H9 (cell line): ENCODE data around the gene ENPP1. TPM values are rescaled to one million over a fixed set of nuclear protein-coding genes. Genes with fewer than 3 reads are reported as not detected.

Source experiments
- DNase-seq: peaks from one replicate; pipeline ENCODE4 v3.0.0-alpha.2; 2017
- H2AFZ ChIP-seq: one replicate; pipeline ENCODE4 v1.6.1; 2013; ENCODE audit warnings: mild to moderate bottlenecking, low read length, control low read depth, moderate library complexity
- H2AK5ac ChIP-seq: 2 replicates; pipeline ENCODE4 v1.6.1; 2013; ENCODE audit warnings: low read length, control low read depth, mixed read lengths; ENCODE audit not compliant: insufficient read length
- H2BK120ac ChIP-seq: one replicate; pipeline ENCODE4 v1.6.1; 2013; ENCODE audit warnings: low read depth, mild to moderate bottlenecking, low read length, control low read depth, inconsistent platforms; ENCODE audit not compliant: poor library complexity, severe bottlenecking
- H2BK12ac ChIP-seq: 2 replicates; pipeline ENCODE4 v1.6.1; 2013; ENCODE audit warnings: low read length, control low read depth, mixed read lengths, low read depth; ENCODE audit not compliant: insufficient read length
- H2BK15ac ChIP-seq: 2 replicates; pipeline ENCODE4 v1.6.1; 2013; ENCODE audit warnings: low read depth, low read length, control low read depth
- H2BK20ac ChIP-seq: one replicate; pipeline ENCODE4 v1.6.1; 2013; ENCODE audit warnings: low read depth, mild to moderate bottlenecking, low read length, control low read depth, inconsistent platforms; ENCODE audit not compliant: poor library complexity, severe bottlenecking
- H2BK5ac ChIP-seq: 2 replicates; pipeline ENCODE4 v1.6.1; 2013; ENCODE audit warnings: low read length, control low read depth, mixed read lengths; ENCODE audit not compliant: insufficient read length
- H3K14ac ChIP-seq: 2 replicates; pipeline ENCODE4 v1.6.1; 2013; ENCODE audit warnings: low read length, control low read depth; ENCODE audit not compliant: insufficient read depth
- H3K18ac ChIP-seq: 2 replicates; pipeline ENCODE4 v1.6.1; 2013; ENCODE audit warnings: low read depth, mild to moderate bottlenecking, mixed read lengths, low read length, control low read depth; ENCODE audit not compliant: insufficient read length
- H3K23ac ChIP-seq: 2 replicates; pipeline ENCODE4 v1.6.1; 2013; ENCODE audit warnings: low read length, control low read depth, mixed read lengths, low read depth; ENCODE audit not compliant: insufficient read length
- H3K23me2 ChIP-seq: 2 replicates; pipeline ENCODE4 v1.6.1; 2013; ENCODE audit warnings: low read depth, mild to moderate bottlenecking, mixed read lengths, low read length, control low read depth; ENCODE audit not compliant: insufficient read length, poor library complexity, severe bottlenecking
- H3K27ac ChIP-seq: 2 replicates; pipeline ENCODE4 v1.5.1; 2013; ENCODE audit warnings: low read length, control low read depth, mixed read lengths, low read depth; ENCODE audit not compliant: insufficient read length
- H3K27me3 ChIP-seq: 2 replicates; pipeline ENCODE4 v1.6.1; 2013; ENCODE audit warnings: low read length, control low read depth, inconsistent platforms; ENCODE audit not compliant: insufficient read depth
- H3K4ac ChIP-seq: 2 replicates; pipeline ENCODE4 v1.6.1; 2013; ENCODE audit warnings: low read depth, mild to moderate bottlenecking, control low read depth, inconsistent platforms, low read length, moderate library complexity
- H3K4me1 ChIP-seq: 2 replicates; pipeline ENCODE4 v1.6.1; 2013; ENCODE audit warnings: low read length, control low read depth, inconsistent platforms; ENCODE audit not compliant: insufficient read depth
- H3K4me2 ChIP-seq: 2 replicates; pipeline ENCODE4 v1.6.1; 2013; ENCODE audit warnings: low read length, control low read depth, mixed read lengths; ENCODE audit not compliant: insufficient read length, insufficient read depth
- H3K56ac ChIP-seq: 2 replicates; pipeline ENCODE4 v1.6.1; 2013; ENCODE audit warnings: low read depth, mild to moderate bottlenecking, mixed read lengths, low read length, control low read depth; ENCODE audit not compliant: insufficient read length
- H3K79me1 ChIP-seq: 2 replicates; pipeline ENCODE4 v1.6.1; 2013; ENCODE audit warnings: low read depth, mild to moderate bottlenecking, moderate library complexity, low read length, control low read depth, inconsistent platforms; ENCODE audit not compliant: insufficient read depth, poor library complexity, severe bottlenecking
- H3K79me2 ChIP-seq: 2 replicates; pipeline ENCODE4 v1.6.1; 2013; ENCODE audit warnings: low read length, control low read depth, inconsistent platforms; ENCODE audit not compliant: insufficient read depth
- H3K9ac ChIP-seq: 2 replicates; pipeline ENCODE4 v1.6.1; 2013; ENCODE audit warnings: low read length, control low read depth, mixed read lengths; ENCODE audit not compliant: insufficient read length; ENCODE audit errors: extremely low read depth
- H3K9me3 ChIP-seq: one replicate; pipeline ENCODE4 v1.6.1; 2013; ENCODE audit warnings: low read depth, low read length, inconsistent platforms; ENCODE audit not compliant: control insufficient read depth
- H3T11ph ChIP-seq: one replicate; pipeline ENCODE4 v1.6.1; 2013; ENCODE audit warnings: mild to moderate bottlenecking, low read length, control low read depth, inconsistent platforms
- H4K20me1 ChIP-seq: one replicate; pipeline ENCODE4 v1.6.1; 2013; ENCODE audit not compliant: control insufficient read depth, insufficient read length, insufficient read depth
- H4K5ac ChIP-seq: 2 replicates; pipeline ENCODE4 v1.6.1; 2013; ENCODE audit warnings: low read depth, mild to moderate bottlenecking, mixed read lengths, low read length, control low read depth; ENCODE audit not compliant: insufficient read length
- H4K8ac ChIP-seq: replicated peaks from 2 replicates; pipeline ENCODE4 v1.6.1; 2013; ENCODE audit warnings: low read length, control low read depth, mixed read lengths, low read depth; ENCODE audit not compliant: insufficient read length
- H4K91ac ChIP-seq: 2 replicates; pipeline ENCODE4 v1.6.1; 2013; ENCODE audit warnings: low read depth, mild to moderate bottlenecking, moderate library complexity, mixed read lengths, low read length, control low read depth; ENCODE audit not compliant: insufficient read length
- H3K27ac Mint-ChIP-seq, 3 experiments: 2 replicates in 2 of 3; 3 replicates in 1 of 3; pipeline ENCODE4 v1.8.0; 2020 to 2021; ENCODE audit warnings: mixed read lengths in 3 of 3, mild to moderate bottlenecking in 1 of 3, moderate library complexity in 1 of 3
- H3K27me3 Mint-ChIP-seq: 2 replicates; pipeline ENCODE4 v1.8.0; 2021; ENCODE audit warnings: low read depth, mild to moderate bottlenecking, moderate library complexity, mixed read lengths
- H3K36me3 Mint-ChIP-seq, 3 experiments: 2 replicates in 2 of 3; 3 replicates in 1 of 3; pipeline ENCODE4 v1.8.0; 2020 to 2021; ENCODE audit warnings: low read depth in 3 of 3, mixed read lengths in 3 of 3; ENCODE audit not compliant: insufficient read depth in 1 of 3
- H3K4me1 Mint-ChIP-seq, 2 experiments: 2 replicates each; pipeline ENCODE4 v1.8.0; 2020; ENCODE audit warnings: mixed read lengths in 2 of 2
- H3K4me3 Mint-ChIP-seq, 2 experiments: 2 replicates in 1 of 2; 3 replicates in 1 of 2; pipeline ENCODE4 v1.8.0; 2020 to 2021; ENCODE audit warnings: mild to moderate bottlenecking in 2 of 2, mixed read lengths in 2 of 2, moderate library complexity in 1 of 2
- H3K9me3 Mint-ChIP-seq, 2 experiments: 2 replicates in 1 of 2; 3 replicates in 1 of 2; pipeline ENCODE4 v1.8.0; 2020; ENCODE audit warnings: mild to moderate bottlenecking in 2 of 2, mixed read lengths in 2 of 2, moderate library complexity in 1 of 2
- CTCF ChIP-seq: fragments of 200-600 bp; sonication (generic); conservative IDR thresholded peaks from 3 replicates; pipeline ENCODE4 v1.8.0; 2021; ENCODE audit warnings: antibody characterized with exemption, mild to moderate bottlenecking
- WGBS: extraction: QIAGEN DNeasy Blood & Tissue Kit; methylation state at CpG from one replicate; pipeline ENCODE4 v1.1.7; 2013; ENCODE audit warnings: missing lambda C conversion rate, low lambda C conversion rate, mixed read lengths; ENCODE audit not compliant: insufficient read length; ENCODE audit errors: extremely low coverage; 5-methylcytosine and 5-hydroxymethylcytosine counted together
- total RNA-seq: library from RNA; stranded (reverse); gene quantifications from 2 replicates; pipeline ENCODE4 v1.2.1, GENCODE V29; 2021

Gene ENPP1
- total RNA-seq, 1 experiment from 2014 or later = 22.5 TPM

GRCh38 chr6:131758920-131759319, 48.9 kb upstream of the ENPP1 start:
- H3K23ac ChIP-seq = no peak overlapping the region
- Mint-ChIP-seq H3K27me3 (peaks cover 11% of the 10 kb centered on the region), H3K27ac (no peak overlapping the region), H3K4me1 (no peaks in the 10 kb centered on the region), H3K9me3 (no peaks in the 10 kb centered on the region), H3K36me3 (no peaks in the 10 kb centered on the region), H3K4me3 (no peak overlapping the region)
- no peaks in the 10 kb centered on the region for H3K79me2 ChIP-seq
- no peaks in the 10 kb centered on the region for H3K79me1 ChIP-seq
- H3K4me1 ChIP-seq = no peaks in the 10 kb centered on the region
- no peak overlapping the region for H2BK15ac ChIP-seq
- no peak overlapping the region for H3K56ac ChIP-seq
- H4K91ac ChIP-seq = no peak overlapping the region
- no peak overlapping the region for H3K4ac ChIP-seq
- no peak overlapping the region for H2BK5ac ChIP-seq
- H4K20me1 ChIP-seq = no peaks in the 10 kb centered on the region
- no peak overlapping the region for H3T11ph ChIP-seq
- no peaks in the 10 kb centered on the region for H3K27me3 ChIP-seq
- H3K9me3 ChIP-seq = no peaks in the 10 kb centered on the region
- H3K14ac ChIP-seq = no peak overlapping the region
- H2BK20ac ChIP-seq = no peak overlapping the region
- H3K23me2 ChIP-seq = no peaks in the 10 kb centered on the region
- no peak overlapping the region for H2AK5ac ChIP-seq
- H3K4me2 ChIP-seq = no peak overlapping the region
- no peak overlapping the region for H4K5ac ChIP-seq
- H2BK12ac ChIP-seq = no peak overlapping the region
- no peak overlapping the region for H3K18ac ChIP-seq
- H2AFZ ChIP-seq = no peak overlapping the region
- no peak for TF ChIP-seq CTCF
- H4K8ac ChIP-seq = no peak overlapping the region
- no peak overlapping the region for H3K9ac ChIP-seq
- WGBS = no CpG with 5 or more reads among the region's 4 CpGs
- no peak overlapping the region for H3K27ac ChIP-seq
- H2BK120ac ChIP-seq = no peak overlapping the region
- DNase-seq = no peak
